DMS79 (cell line): ENCODE data around the gene STRN.
"Not testable (repeated sequence)": the region's sequence is repeated elsewhere in the genome, so short reads cannot be mapped to it uniquely, and the experiment has no call there.

ENCODE experiments used
- DNase-seq: peaks from one replicate; lab custom pipeline; 2025; lab: John Stamatoyannopoulos, UW

The STRN gene, protein sequence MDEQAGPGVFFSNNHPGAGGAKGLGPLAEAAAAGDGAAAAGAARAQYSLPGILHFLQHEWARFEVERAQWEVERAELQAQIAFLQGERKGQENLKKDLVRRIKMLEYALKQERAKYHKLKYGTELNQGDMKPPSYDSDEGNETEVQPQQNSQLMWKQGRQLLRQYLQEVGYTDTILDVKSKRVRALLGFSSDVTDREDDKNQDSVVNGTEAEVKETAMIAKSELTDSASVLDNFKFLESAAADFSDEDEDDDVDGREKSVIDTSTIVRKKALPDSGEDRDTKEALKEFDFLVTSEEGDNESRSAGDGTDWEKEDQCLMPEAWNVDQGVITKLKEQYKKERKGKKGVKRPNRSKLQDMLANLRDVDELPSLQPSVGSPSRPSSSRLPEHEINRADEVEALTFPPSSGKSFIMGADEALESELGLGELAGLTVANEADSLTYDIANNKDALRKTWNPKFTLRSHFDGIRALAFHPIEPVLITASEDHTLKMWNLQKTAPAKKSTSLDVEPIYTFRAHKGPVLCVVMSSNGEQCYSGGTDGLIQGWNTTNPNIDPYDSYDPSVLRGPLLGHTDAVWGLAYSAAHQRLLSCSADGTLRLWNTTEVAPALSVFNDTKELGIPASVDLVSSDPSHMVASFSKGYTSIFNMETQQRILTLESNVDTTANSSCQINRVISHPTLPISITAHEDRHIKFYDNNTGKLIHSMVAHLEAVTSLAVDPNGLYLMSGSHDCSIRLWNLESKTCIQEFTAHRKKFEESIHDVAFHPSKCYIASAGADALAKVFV

DNA sequence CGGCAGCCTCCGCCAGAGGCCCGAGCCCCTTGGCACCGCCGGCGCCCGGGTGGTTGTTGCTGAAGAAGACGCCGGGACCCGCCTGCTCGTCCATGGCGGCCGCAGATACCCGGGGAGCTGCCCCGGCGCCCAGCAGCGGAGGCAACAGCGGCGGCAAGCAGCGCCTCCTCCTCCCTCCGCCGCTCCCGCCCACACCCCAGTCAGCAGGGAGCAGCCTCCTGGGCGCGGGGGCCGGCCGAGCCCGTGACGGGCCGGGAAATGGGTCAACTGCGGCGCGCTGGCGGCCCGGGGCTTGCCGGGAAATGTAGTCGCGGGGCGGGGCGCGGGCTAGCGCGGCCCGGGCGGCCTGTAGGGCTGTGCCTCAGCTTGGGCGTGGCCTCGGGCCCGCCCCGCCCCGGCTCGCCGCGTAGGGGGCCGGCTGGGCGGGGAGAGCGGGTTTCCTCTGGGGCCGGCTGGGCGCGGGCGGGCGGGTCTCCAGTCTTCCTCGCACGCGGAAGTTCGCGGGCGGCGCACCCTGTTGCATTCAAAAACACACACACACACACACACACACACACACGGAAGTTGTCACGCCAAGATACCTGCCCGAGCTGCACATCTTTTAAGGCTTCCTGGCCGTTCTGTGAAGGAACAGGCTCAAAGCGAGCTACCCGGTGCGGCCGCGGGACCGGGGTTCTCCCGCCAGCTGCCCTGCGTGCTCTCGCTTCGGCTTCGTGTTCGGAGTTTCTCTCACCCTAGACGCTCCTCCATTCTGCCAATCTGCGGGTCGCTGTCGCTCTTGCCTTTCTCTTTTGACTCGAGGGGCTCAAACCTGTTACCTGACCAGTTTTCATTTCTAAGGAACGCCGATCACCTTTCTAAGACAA is at the start of gene STRN:
Gene STRN (minus strand): TSS at position 167 of the 866 bp plus-strand sequence. CDS start 73 bp downstream, at position 94.
- peak; percentile 83 for DNase-seq

DNA sequence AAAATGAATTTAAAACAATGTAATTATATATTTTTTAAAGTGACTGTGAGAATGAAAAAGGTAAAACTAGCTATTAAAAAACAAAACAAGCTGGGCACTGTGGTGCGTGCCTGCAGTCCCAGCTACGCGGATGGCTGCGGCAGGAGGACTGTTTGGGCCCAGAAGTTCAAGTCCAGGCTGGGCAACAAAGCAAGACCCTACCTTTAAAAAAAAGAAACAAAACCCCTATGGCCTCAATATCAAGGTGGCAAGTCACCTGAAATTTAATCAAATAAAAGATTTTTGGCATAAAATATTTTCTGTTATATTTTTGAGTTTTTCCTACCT is 46.9 kb upstream of the STRN start:
- no peak for DNase-seq

DNA sequence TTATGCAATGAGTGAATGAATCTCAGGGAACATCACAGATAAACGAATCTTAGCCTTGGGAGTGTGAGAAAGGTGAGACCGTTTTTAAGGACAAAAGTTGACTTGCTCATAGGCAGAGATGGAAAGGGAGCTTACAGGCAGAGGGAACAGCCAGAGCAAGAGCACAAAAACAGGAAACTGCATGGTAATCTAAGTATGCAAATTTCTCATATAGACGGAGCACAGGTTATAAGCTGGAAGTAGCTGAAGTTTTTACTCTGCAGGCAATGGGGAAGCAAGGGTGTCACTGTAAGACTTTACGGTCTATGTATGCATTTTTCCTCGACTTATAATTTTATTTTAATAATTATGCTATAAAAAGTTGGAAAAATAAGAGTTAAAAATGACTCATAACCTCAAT is 44.8 kb upstream of the STRN start:
- no peak for DNase-seq

DNA sequence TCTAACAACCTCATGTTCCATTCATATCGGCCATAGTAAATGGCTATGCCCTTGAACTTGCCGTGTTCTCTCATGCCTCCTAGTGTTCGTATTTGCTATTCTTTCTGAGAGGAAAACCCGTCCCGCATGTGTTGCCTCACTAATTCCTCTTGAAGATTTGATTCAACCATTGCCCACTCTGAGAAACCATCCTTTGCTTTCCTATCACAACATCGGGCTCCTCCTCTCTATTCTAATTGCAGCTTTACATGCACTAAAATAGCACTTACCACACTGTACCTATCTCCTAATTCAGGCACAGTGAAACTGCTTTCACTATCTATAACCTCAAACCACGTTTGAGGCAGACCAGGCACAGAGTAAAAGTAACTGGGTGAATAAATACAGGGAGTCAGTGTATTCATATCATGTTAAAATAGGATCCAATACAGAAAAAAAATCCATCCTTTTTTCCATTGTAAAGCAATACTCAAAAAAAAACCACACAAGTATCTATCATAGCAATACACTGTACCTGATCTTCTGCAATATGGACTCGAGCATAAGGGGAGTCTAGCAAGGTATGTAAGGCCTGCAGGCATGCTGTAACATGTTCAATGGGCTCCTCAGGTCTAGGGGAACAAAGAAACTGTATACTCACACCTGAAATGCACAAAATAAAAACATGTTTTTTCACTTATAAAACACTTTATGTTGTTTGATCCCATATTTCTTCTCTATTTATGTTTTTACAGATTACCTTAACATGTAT is 39.0 kb upstream of the STRN start:
- DNase-seq, result no peak

DNA sequence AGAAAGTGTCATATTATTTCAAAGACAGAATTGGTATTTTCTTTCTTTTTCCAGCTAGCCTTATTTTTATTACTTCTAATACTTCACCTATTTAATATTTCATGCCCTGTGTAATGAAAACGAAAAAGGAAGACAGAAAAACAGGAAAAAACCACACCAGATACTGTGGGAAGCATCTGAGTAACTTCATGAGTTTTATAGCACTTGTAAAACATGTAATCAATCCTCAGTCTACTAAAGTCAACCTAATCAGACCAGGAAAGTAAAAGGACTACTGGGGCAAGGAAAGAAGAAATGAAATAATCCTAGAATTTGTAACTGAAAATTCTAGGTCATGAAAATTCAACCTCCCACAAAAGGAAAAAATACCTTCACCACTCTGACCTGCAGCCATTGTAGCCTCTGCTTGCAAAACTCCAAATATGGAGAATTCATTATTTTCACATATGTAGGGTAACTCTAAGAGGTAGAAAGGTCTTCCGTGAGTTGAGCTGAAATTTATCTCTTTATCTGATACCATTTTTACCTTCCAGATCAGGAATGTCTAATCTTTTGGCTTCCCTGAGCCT is 34.7 kb upstream of the STRN start:
- DNase-seq, result no peak

DNA sequence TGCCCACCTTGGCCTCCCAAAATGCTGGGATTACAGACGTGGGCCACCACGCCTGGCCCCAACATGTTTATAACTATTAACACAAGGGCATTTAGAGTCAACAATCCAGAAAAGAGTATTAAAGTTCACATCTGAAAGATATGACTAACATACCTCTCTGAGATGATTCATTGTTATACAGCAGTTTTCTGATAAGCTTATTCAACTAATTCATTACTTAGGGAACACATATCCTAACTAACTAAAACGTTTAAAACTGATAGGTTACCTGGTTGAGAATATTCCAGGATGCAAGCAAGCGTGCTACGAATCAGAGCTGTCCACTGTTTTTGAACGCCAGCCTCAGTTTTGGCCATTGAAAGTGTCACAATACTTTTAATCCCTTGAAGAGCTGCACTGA is 34.0 kb upstream of the STRN start:
- DNase-seq, result no peak

DNA sequence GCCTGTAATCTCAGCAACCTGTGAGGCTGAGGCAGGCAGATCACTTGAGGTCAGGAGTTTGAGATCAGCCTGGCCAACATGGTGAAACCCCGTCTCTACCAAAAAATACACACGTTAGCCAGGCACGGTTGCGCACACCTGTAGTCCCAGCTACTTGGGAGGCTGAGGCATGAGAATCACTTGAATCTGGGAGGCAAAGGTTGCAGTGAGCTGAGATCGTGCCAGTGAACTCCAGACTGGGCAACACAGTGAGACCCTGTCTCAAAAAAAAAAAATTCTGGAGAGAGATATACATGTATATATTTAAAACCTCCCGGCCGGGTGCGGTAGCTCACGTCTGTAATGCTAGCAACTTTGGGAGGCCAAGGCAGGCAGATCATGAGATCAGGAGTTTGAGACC is 33.1 kb upstream of the STRN start:
- DNase-seq, result not testable (repeated sequence)

DNA sequence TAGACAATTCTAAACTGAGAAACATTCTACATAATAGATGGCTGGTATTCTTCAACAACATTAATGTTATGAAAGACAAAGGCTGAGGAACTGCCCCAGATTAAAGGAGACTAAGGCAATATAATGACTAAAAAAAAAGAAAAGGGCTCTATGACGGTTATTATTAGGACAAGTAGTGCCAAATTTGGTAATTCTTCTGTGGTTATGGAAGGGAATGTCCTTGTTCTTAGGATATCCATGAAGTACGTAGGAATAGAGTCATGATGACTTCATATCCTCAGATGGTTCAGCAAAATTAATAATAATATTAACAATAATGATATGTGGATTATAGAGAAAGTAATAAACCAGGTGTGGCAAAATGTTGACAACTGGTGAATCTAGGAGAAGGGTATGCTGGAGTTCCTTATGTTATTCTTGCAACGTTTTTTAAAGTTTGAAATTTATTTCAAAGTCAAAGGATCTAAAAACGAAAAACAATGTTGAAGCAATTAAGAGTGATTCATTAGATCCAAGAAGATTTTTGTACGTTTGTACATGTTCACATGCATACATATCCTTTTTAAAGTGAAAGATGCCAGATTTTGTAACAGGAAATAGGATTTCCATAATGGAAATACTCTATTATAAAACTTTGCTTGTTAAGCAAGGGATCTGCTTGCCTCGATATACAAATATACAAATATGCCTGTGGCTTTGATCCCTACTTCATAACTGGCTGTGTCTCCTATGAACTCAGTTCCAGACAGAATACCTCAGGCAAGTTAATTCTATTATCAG is 27.7 kb upstream of the STRN start:
- no peak for DNase-seq

DNA sequence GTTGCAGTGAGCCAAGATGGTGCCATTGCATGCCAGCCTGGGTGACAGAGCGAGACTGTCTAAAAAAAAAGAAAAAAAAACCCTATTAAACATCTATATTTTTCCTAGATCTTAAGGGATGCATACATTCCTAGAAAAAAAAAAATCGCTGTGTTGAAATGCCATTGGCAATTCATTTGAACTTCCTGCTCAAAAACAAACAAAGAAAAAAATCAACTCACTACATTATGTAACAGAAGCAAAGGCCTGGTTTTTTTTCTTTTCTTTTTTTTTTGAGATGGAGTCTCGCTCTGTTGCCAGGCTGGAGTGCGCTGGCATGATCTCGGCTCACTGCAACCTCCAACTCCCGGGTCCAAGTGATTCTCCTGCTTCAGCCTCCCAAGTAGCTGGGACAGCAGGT is 21.7 kb upstream of the STRN start:
- no peak for DNase-seq

DNA sequence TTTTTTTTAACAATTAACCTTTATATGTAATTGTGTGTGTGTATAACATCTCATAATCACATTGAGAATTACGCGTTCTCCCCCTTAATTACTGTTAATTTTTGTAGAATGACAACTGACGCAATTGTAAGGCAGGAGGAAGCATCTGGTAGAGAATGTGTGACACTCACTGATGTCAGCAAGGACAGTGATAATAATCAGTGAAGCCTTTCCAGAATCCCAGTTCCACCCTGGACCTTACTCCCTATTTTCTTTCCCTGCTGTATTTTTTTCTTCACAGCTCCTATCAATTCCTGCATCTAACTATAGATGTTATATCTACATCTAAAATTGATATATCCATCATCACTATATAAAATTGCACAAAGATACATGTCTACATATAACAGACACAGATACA is 16.1 kb upstream of the STRN start:
- no peak for DNase-seq

DNA sequence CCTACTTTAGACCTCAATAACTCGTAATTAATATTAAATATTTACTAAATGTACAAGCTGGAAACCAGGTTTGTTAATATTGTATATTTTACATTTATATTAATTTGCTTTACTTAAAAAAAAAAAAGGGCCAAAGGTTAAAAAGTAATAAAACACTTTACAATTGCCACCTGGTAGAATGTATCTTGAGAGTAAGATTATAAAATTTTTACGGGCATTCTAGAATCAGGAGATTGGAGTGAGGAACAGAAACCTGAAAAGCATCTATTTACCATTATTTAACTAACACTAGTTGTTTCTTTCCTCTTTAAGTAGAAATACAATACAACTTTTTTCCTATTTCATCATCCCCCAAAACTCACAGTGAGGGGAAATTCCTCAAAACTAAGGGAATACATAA is 15.6 kb upstream of the STRN start:
- DNase-seq, result no peak

DNA sequence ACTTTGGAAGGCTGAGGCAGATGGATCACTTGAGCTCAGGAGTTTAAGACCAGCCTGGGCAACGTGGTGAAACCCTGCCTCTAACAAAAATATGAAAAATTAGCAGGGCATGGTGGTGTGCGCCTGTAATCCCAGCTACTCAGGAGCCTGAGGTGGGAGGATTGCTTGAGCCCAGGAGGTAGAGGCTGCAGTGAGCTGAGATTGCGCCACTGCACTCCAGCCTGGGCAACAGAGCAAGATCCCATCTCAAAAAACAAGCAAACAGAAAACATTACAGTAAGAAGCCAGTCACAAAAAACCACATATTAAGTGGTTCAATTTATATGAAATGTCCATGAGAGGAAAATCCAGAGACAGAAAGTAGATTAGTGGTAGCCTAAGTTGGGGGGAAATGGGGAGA is 12.7 kb upstream of the STRN start:
- not testable (repeated sequence) for DNase-seq

DNA sequence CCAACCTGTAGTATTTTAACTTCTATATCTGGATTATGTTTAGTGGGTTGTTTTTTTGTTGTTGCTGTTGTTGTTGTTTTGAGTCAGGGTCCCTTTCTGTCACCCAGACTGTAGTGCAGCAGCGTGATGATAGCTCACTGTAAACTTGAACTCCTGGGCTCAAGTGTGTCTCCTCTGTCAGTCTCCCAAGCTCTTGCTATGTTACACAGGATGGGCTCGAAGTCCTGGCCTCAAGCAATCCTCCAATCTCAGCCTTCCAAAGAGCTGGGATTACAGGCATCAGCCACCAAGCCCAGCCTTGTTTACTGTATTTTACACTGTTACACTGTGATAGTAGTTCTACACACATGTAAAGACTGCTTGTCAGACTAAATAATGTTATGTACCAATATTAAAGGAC is 9.7 kb upstream of the STRN start:
- no peak for DNase-seq

DNA sequence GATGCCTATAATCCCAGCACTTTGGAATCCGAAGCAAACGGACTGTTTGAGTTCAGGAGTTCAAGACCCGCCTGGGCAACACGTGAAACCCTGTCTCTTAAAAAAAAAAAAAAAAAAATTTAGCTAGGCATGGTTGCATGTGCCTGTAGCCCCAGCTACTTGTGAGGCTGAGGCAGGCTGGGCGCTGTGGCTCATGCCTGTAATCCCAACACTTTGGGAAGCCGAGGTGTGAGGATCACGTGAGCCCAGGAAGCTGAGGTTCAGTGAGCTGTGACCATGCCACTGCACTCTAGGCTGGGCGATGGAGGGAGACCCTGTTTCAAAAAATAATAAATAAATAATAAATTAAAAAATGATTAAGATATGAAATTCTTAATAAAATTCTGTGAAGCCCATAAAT is 9.0 kb upstream of the STRN start:
- no peak for DNase-seq

DNA sequence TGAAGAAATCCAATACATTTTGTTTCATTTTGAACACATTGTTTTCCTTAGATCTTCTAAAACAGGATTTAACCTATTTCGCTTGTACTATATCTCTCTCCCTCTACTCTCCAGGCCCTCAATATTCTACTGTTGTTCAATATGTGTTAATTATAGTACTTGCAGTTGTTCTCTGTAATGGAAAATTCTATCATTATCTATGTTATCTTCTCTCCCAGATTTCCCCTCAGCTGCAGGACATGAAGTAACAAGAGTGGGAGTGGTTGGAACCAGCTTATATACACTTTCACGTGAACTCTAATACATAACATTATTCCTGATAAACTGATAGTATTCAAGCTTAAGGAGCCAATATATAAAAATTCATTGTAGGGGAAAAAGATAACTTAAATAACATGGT is 7.0 kb upstream of the STRN start:
- DNase-seq, result no peak

DNA sequence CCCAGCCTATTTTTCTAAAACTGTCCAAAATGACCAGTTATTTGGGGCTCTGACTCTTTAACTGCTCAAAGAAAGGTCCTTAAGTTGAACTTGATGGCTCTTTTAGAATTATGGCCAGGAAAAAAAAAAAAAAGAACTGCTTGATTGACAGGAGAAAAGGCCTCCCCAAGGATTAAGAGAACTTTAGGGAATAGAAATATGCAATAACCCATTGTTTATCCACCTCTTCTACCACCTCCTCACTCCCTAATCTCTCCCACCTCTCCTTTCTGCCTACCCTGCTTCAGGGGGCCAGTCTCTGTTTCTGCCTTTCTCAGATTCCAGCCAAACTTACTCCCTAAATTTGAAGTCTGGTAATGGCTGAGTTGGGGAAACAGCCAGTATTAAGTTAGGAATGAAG is 5.7 kb upstream of the STRN start:
- DNase-seq, result no peak

DNA sequence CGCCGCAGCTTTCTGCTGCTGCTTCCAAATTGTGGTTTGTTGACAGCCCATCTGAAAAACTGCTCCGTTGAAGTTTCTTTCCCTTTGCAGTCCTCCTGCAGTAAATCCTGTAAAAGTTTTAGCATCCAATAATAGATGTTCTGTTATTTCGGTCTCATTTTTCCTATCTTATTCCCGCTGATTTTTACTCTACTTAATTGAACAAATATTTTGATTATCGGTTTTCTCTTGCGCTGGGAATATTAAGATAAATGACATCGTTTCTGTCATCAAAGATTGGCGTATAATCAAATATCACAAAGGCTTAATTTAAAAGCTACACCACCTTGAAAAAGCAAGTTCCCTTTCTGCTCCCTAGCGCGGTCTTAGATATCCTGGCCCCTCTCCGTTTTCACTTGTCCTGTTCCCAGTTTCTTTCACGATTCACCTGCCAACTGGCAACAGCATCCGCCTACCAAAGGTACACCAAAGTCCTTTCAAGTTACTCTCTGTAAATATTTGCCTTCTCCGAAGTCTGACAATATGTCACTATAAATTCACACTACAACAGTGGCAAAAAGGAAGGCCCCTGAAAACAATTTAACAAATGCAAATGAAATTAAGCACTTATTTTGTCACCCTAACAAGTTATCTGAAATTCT is 1.0 kb upstream of the STRN start:
- DNase-seq, result no peak

DNA sequence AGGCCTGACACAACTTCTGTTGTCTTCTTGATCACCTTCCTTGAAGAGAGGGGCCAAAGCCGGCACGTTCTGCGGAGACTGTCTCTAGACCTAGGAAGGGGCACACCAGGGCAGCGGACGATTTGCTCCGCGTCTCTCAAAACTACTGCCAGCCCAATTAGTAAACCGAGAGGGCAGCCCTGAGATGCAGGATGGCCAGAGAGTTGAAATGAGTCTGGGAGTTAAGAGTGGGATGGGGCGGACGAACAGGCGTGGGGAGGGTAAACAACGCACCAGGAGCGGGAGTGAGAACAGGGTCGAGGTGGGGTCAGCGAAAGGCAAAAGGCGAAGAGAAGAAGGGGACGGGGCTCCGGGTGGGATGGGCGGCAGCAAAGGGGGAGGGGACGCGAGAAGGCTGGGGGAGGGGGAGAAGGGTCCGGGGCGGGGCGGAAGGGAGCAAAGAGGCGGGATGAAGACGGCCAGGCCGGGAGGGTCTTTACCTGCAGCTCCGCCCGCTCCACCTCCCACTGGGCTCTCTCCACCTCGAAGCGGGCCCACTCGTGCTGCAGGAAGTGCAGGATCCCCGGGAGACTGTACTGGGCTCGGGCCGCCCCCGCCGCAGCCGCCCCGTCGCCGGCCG is 476 bp downstream of the STRN start:
- DNase-seq, result peak; percentile 8

DNA sequence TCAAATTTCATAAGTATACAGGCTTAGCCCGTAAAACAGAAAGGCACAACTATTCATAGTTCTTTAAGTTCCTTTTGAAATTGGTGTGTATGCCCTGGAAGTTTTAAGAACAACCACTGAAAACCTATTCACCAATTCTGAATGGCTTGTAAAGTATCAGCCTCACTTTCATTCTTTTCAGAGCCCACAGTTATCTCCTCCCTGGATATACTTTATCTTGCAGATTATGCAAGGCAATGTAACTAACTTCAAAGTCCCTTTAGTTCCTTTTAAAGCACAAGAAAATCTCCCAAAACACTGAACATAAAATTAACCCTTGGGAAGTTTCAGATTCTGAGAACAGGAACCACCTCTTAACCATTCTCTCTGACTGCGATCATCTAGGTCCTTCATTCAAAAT is 1.1 kb downstream of the STRN start:
- no peak for DNase-seq
